Activated CD4-positive, alpha-beta T cell treated with anti-CD3 and anti-CD28 coated beads for 4 hours (primary cell): Measurements from ENCODE around the gene KRTAP5-8.
"Not testable (repeated sequence)": the region's sequence is repeated elsewhere in the genome, so short reads cannot be mapped to it uniquely, and the experiment has no call there.

Experiments used
- DNase-seq, 2 donors: peaks; one replicate each; pipeline ENCODE4 v3.0.0-alpha.2; 2020

KRTAP5-8 gene

GRCh38 chr11:71537977-71538665, at the start of gene KRTAP5-8:
TSS of gene KRTAP5-8 (plus strand) at chr11:71538025. CDS start at chr11:71538056, 31 bp downstream.
- not testable (repeated sequence) for DNase-seq

DNA sequence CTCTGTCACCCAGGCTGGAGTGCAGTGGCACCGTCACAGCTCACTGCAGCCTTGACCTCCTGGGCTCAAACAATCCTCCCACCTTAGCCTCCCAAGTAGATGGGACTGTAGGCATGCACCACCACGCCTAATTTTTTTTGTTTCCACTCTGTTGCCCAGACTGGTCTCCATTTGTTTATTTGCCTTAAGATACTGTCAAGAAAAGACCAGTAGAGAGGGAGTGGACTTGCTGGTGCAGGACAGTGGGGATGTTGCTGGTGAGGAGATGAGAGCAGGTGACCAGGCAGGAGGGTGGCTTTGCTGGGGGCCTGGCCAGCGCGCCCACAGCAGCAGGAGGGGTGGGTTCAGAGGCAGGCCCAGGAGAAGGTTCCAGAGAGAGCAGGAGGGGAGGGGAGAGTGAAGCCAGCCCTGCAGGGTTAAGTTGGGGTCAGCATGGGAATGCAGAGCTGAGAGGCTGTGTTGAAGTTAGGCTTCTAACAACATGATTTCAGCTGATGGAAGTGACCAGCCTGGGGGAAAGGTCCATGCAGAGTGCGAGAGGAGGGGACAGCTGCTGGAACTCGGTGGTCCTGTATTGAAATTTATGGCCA, 49.0 kb upstream of the KRTAP5-8 start:
- no peak for DNase-seq

DNA sequence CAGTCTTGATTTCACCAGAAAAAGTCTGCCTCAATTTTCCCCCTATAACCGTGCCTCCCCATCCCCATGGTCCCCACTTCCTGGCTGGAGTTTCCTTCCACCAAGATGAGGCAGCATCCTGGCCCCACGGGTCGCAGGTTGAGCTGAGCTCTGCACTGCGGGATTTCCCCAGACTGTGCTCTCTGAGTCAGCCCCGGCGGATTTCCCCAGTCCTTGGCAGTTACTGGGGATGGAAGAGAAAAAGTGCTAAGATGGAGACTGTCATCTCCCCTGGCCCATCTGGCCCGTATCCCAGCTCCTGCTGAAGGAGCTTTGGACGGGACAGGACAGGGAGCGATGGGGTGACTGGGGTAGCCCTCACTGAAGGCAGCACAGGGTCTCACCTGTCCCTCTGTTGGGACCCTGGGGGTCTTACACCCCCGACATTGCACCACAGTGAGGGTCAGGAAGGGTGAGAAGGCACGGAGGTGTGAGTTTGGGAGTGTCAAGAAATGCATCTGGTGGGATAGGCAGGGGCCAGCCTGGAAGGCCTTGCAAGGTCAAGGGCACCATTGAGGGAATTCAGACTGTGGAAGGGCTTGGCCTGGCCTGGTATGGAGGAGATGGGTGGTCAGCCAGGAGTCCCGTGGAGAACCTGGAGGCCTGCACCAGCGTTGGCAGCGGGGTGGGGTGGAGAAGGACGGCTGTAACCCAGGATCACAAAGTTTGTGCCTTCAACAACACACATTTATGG, 48.3 kb upstream of the KRTAP5-8 start:
- peak; percentile 15 to 22 for DNase-seq

DNA sequence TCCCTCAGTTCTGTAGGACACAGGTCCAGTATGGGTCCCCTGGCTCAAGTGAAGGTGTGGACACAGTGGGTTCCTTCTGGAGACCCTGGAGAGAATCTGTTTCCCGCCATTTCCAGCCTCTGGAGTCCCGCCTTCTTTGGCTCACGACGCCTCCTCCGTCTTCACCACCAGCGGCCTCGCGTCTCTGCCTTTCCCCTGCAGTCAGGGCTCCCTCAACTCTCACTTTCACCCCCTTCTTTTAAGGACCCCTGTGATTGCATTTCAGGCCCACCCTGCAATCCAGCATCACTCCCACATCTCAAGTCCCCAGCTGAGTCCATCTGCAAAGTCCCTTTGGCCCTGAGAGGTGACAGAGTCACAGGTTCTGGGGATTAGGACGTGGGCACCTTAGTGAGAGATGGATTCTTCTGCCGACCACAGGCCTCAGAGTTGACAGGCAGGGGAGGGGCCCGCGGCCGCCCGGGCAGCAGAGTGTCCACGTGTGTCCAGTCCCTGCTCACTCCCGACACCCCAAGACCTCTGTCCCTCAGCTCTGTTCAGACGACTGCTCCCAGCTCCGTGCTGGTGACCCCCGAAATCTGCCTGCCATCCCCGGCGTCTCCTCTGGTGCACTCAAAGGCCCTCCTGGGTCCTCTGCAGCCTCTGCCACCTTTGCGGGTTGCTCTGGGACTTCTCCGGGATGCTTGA, 47.6 kb upstream of the KRTAP5-8 start:
- no peak for DNase-seq

DNA sequence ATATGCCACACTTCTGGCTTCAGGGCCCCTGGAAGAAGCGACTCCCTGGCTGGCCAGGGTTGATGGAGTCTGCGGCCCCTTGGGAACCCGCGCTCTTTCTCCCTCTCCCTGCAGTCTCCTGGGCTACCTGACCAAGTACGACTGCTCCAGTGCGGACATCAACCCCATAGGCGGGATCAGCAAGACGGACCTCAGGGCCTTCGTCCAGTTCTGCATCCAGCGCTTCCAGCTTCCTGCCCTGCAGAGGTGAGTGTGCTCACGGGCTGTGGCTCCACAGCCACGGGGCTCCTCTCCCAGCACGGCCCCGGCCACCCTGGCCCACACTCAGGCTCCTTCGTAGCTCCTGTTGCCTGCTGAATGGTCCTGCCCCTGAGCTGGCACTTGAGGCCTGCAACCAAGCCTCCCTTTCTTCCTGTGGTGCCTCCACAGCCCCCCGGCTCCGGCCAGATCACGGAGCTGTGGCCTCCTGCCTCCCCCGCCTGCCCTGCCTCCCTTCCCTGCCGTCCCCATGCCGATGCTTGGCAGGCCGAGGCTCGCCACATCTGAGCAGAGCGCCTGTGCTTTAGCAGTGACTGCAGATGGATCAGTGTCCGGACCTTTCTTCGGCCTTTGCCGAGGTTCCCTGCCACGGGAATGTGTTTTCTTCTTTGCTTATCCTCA, 47.0 kb upstream of the KRTAP5-8 start:
- DNase-seq = no peak

DNA sequence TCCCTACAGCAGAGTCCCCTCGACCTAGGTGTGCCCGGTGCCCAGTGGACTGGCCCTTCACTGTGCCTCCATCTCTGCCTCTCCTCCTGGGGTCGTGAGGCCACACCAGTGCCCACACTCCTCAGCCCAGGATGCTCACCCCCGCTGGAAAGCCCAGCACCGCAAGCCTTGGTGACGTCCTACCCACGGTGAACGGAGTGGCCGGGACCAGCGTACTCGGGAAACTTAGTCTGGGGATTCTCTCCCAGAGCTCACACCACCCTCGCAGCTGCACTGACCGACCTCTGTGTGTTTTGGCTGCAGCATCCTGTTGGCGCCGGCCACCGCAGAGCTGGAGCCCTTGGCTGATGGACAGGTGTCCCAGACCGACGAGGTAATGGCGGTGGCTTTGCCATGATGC, 46.3 kb upstream of the KRTAP5-8 start:
- DNase-seq = no peak

DNA sequence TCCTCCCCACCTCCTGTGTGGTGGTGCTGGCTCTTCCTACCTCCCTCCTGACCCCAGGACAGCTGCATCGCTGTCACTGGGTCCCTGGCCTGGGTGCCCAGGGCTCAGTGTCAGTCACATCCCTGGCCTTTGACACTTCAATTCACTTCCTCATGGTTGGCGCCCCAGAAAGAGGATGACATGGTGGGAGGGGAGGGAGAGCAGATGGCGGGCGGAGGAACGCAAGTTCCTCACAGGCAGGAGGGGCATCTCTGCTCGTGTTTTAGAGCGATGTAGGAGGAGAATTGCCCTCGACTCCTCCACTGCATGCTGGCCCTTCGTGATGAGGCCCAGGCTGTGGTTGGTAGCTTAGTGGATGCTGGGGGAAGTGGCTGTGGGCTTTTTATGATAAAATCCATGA, 45.9 kb upstream of the KRTAP5-8 start:
- DNase-seq = no peak

DNA sequence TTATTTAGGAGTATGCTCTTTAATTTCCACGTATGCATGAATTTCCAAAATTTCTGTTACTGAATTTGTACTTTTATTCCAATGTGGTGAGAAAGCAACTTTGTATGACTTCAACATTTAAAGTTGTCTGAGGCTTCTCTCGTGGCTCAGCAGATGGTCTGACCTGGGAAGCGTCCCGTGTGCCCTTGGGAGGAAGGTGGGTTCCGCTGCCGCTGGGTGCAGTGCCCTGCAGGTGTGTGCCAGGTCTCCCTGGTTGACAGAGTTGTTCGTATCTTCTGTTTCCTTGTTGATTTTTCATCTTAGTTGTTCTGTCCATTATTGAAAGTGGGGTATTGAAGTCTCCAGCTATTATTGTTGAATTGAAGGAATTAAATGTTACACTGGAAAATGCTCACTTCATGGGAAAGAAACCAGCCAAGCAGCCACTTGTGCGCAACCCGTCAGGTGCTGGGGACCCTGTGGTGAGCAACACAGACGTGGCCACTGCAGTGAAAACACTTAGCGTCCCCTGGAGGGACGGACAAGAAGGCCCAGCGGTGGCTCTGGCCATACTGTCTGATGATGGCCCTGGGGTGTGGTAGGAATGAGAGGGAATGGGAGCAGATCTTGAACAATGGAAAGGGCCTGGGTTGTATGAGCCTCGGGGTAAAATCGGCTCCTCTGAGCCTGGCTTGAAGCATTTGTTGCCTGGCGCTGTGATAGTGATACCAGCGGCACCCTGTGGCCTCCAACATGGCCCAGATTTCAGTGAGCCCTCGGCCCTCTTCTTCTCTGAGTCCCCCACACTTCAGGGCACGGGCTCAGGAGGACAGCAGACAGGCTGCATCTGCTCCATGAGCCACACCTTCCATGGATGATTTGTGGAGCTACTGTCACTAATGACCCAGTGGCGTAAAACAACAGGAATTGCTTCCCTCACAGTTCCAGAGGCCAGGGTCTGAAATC, 42.3 kb upstream of the KRTAP5-8 start:
- no peak for DNase-seq

GRCh38 chr11:71496421-71496820, 41.4 kb upstream of the KRTAP5-8 start:
- no peak for DNase-seq

GRCh38 chr11:71498091-71498490, 39.7 kb upstream of the KRTAP5-8 start:
- no peak for DNase-seq

- DNase-seq = no peak
Observed at GRCh38 chr11:71499125-71499524, 38.7 kb upstream of the KRTAP5-8 start.

DNA sequence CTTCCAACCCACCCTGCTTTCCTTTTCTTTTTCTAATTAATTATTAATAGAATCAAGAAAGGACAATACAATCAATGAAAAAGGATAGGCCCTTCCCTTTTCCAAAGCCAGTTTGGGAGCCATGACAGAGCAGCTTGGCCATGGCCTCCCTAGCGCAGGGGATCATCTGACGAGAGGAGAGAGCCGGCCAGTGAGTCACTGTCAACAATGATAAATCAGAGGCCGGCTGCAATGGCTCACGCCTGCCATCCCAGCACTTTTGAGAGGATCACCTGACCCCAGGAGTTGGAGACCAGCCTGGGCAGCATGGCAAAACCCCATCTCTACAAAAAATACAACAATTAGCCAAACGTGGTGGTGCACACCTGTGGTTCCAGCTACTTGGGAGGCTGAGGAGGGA, 38.3 kb upstream of the KRTAP5-8 start:
- DNase-seq = no peak

GRCh38 chr11:71500601-71501021, 37.2 kb upstream of the KRTAP5-8 start:
- no peak for DNase-seq

DNA sequence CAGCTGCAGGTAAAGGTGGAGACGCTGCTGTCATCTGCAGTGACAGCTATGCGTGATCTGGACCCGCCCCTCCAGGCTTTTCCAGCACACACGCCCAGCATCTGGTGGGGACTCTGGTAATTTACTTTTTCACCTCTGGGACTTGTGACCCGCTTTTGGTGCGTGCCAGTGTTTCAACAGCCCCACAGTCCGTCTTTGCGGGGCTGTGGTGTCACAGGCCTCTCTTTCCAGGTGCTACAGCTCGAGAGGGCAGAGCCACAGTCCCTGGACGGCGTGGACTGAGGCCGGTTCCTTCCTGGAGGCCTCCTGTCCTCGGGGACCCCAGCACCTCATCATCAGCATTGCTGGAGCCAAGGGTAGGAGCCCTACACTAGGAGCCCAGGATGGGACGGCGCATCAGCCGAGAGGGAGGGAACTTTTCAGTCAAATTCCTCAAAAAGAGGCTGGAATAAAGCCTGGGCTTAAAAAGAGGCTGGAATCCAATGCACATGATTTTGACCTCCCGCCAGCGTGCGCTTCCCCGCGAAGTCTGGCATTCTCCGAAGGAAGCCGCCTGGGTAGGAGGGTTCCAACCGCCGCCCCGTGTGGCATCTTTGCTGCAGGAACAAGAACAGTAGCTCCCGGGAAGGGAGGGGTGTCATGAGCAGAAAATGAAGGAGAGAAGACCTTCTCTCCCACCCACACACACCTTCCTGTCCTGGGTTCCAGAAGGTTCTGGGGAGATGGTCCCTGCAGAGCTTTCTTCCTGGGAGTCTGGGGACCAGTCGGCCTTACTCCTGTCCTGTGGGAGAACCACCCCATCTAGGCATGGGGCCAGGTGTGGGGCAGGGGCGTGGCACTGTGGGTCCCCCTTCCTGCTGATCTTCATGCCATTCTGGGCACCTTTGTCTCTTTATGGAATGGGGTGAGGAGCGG, 36.5 kb upstream of the KRTAP5-8 start:
- DNase-seq = no peak

DNA sequence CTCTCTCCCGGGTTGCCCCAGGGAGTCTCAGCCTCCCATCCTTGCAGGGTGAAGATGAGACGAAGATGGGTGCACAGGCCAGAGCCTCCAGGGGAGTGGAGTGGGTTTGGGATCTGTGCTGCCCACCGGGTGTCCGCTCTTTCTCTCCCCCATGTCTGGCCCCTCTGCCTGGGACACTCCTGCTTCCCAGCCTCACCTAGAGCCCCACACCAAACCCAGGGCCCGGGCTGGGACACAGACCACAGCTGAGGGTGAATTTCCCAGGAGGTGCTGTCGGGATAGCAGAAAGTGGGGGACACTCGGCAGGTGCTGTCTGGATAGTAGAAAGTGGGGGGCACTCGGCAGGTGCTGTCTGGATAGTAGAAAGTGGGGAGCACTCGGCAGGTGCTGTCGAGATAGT, 35.8 kb upstream of the KRTAP5-8 start:
- DNase-seq = no peak

DNA sequence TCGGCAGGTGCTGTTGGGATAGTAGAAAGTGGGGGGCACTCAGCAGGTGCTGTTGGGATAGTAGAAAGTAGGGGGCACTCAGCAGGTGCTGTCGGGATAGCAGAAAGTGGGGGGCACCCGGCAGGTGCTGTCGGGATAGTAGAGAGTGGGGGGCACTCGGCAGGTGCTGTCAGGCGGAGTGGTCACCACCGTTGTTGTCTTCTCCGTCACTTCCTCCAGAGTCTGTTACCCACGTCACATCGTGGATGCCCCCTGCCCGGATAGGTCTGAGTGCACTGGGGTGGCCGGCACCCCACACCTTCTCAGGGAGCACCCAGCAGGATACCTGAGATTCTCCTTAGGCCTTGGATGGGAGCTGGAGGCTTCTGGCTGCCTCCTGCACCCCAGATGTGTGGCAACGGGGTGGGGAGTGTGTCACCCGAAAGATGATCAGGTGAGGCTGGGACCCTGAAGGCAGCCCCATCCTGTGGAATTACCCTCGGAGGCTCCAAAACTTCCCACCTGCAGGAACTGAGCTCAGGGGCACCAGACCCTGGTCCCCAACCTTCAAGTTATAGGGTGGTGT, 34.9 kb upstream of the KRTAP5-8 start:
- no peak for DNase-seq

GRCh38 chr11:71504531-71504930, 33.3 kb upstream of the KRTAP5-8 start:
- no peak for DNase-seq

- no peak for DNase-seq
Observed at GRCh38 chr11:71505001-71505400, 32.8 kb upstream of the KRTAP5-8 start.

DNA sequence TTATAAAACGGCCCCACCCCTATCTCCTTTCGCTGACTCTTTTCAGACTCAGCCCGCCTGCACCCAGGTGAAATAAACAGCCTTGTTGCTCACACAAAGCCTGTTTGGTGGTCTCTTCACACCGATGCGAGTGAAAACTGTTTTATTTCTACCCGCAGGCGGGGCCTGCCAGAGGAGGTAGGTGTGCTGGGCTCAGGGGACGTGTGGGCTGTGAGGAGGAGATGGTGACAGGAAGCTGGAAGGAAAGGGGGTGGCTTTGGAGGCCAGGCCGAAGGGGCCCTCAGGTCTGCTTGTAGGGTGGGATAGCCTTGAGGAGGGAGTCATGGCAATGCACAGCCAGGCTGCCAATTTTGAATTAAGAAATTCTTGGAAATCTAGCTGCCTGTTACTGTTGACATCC, 32.0 kb upstream of the KRTAP5-8 start:
- no peak for DNase-seq

DNA sequence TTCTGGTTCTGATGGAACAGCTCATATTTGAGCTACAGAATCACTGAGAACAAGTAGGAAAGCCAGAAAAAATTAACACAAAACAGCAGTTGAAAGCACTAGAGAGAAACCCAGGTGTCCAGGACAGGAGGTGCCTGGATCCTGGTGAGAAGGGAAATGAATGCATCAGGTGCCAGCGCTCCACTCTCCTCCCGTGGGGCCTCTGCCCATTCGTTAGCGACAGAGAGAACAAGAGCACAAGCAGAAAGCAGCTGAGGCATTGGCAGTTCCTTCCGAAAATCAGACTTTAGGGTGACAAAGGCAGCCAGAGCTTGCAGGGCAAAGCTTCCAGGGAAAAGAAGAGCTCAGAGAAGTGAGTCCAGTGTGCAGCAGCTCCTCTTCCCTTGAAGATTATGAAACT, 30.7 kb upstream of the KRTAP5-8 start:
- no peak for DNase-seq
